Measurements from ENCODE around the gene SCYGR1.

SCYGR1 gene

DNA sequence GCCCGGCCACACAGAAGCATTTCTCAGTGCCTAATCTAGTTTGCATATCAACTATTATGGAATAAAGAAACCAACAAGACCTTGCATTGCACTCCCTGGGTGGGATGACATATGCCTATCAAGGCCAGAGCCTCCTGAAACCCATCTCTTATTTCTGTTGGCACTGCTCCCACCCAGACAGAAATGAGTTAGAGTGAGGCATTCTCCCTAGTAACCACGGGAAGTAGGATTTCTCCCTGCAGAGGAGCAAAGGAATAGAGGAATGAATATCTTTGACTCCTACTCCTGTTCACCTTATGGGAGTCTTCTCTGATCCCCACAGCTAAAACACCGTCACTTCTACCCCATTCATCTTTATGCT is 24.2 kb upstream of the SCYGR1 start:
- Histone ChIP-seq H3K9me3 (ENCODE audit: insufficient read depth, low read depth, low read length) (no peaks in the 10 kb centered on the region), H2BK12ac (ENCODE audit: low read length) (no peak overlapping the region), H3K9ac (ENCODE audit: low read length) (no peak overlapping the region), H3K18ac (ENCODE audit: low read length) (no peak overlapping the region), H3K4me2 (ENCODE audit: low read length) (no peak overlapping the region), H3K27me3 (ENCODE audit: insufficient read depth, low read length) (no peaks in the 10 kb centered on the region), H2AFZ (ENCODE audit: insufficient read depth, low read length, poor library complexity) (no peak overlapping the region), H3K79me1 (ENCODE audit: low read length) (no peaks in the 10 kb centered on the region), H3K23ac (ENCODE audit: low read length) (no peak overlapping the region), H2BK5ac (ENCODE audit: low read depth, low read length, poor library complexity) (no peak overlapping the region), H2BK120ac (ENCODE audit: insufficient read depth, low read length, poor library complexity) (no peak overlapping the region), H4K91ac (ENCODE audit: low read depth, low read length) (no peak overlapping the region), H4K8ac (ENCODE audit: low read depth, low read length) (no peak overlapping the region), H3K36me3 (ENCODE audit: control insufficient read depth in 1 of 2, insufficient read depth in 2 of 2, low read length in 2 of 2) (no peaks in the 10 kb centered on the region), H2AK5ac (ENCODE audit: low read length) (no peak overlapping the region), H4K12ac (ENCODE audit: low read depth, low read length) (no peak overlapping the region), H3K4ac (ENCODE audit: low read depth, low read length) (no peak overlapping the region), H3K79me2 (ENCODE audit: control insufficient read depth, insufficient read depth, low read length, poor library complexity) (no peaks in the 10 kb centered on the region), H3K4me3 (ENCODE audit: low read depth, low read length) (no peak overlapping the region), H3K4me1 (ENCODE audit: control insufficient read depth in 1 of 2, insufficient read depth in 2 of 2, low read length in 2 of 2) (peaks cover 6 to 8% of the 10 kb centered on the region in 2 experiments), H3K14ac (ENCODE audit: low read length) (no peak overlapping the region), H3K27ac (ENCODE audit: low read depth, low read length) (no peak overlapping the region)
- DNase-seq, result no peak
- WGBS (ENCODE audit: extremely low coverage, insufficient coverage, insufficient read length), result no CpG with 5 or more reads among the region's 3 CpGs

DNA sequence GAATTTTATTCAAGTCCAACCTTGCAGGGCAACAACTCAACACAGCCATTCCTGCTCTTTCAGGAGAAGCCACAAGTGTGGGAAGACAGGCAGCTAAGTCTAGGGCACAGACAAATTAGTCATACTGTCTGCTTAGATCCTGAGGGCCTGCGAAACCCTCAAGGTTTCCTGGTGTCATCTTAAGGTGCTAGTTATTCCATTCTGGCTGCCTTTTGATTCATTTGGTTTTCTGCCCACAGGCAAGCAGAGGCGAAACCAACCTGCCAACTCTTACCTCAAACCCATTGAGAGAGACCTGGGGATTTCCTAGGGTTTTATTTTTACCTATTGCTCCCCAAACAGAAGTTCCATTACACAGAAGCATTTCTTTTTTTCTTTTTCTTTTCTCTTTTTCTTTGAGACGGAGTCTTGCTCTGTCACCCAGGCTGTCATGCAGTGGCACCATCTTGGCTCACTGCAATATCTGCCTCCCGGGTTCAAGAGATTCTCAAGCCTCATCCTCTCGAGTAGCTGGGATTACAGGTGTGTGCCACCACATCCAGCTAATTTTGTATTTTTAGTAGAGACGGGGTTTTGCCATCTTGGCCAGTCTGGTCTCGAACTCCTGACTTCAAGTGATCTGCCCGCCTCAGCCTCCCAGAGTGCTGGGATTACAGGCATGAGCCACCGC is 23.7 kb upstream of the SCYGR1 start:
- H3K36me3 ChIP-seq (ENCODE audit: control insufficient read depth in 1 of 2, insufficient read depth in 2 of 2, low read length in 2 of 2), result no peaks in the 10 kb centered on the region
- no peak overlapping the region for H3K23ac ChIP-seq (ENCODE audit: low read length)
- no peaks in the 10 kb centered on the region for H3K79me2 ChIP-seq (ENCODE audit: control insufficient read depth, insufficient read depth, low read length, poor library complexity)
- no peak overlapping the region for H2BK12ac ChIP-seq (ENCODE audit: low read length)
- H2BK120ac ChIP-seq (ENCODE audit: insufficient read depth, low read length, poor library complexity), result no peak overlapping the region
- H3K9me3 ChIP-seq (ENCODE audit: insufficient read depth, low read depth, low read length), result no peaks in the 10 kb centered on the region
- H4K12ac ChIP-seq (ENCODE audit: low read depth, low read length), result no peak overlapping the region
- no peak overlapping the region for H4K8ac ChIP-seq (ENCODE audit: low read depth, low read length)
- no peak overlapping the region for H3K18ac ChIP-seq (ENCODE audit: low read length)
- H2BK5ac ChIP-seq (ENCODE audit: low read depth, low read length, poor library complexity), result no peak overlapping the region
- peaks cover 8% of the 10 kb centered on the region in 2 experiments for H3K4me1 ChIP-seq (ENCODE audit: control insufficient read depth in 1 of 2, insufficient read depth in 2 of 2, low read length in 2 of 2)
- H2AFZ ChIP-seq (ENCODE audit: insufficient read depth, low read length, poor library complexity), result no peak overlapping the region
- no peak overlapping the region for H3K4me2 ChIP-seq (ENCODE audit: low read length)
- H3K9ac ChIP-seq (ENCODE audit: low read length), result no peak overlapping the region
- no peak overlapping the region for H3K4ac ChIP-seq (ENCODE audit: low read depth, low read length)
- no peak overlapping the region for H4K91ac ChIP-seq (ENCODE audit: low read depth, low read length)
- whole genome bisulfite sequencing (ENCODE audit: extremely low coverage, insufficient coverage, insufficient read length), result no CpG with 5 or more reads among the region's 9 CpGs
- H3K14ac ChIP-seq (ENCODE audit: low read length), result no peak overlapping the region
- no peak overlapping the region for H3K27ac ChIP-seq (ENCODE audit: low read depth, low read length)
- no peak overlapping the region for H2AK5ac ChIP-seq (ENCODE audit: low read length)
- no peak for DNase-seq
- no peaks in the 10 kb centered on the region for H3K79me1 ChIP-seq (ENCODE audit: low read length)
- H3K27me3 ChIP-seq (ENCODE audit: insufficient read depth, low read length), result no peaks in the 10 kb centered on the region
- no peak overlapping the region for H3K4me3 ChIP-seq (ENCODE audit: low read depth, low read length)

DNA sequence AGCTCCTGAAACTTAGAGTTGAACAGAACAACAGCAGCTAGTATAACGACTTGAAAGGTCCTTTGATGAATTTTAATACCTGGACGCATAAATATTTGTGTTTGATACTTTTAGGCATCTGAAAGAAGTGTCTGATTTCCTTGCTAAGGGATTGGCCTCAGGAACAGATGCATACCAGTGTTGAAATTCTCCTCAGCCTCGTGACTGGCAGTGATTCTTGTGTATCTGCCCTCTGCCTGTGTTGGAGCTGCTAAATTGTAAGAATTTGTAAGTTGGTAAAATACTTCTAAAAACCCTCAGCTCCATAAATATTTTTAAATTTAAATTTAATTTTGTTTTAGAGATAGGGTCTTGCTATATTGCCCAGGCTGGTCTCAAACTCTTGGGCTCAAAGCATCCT is 22.4 kb upstream of the SCYGR1 start:
- no CpG with 5 or more reads among the region's 3 CpGs for WGBS (ENCODE audit: extremely low coverage, insufficient coverage, insufficient read length)

DNA sequence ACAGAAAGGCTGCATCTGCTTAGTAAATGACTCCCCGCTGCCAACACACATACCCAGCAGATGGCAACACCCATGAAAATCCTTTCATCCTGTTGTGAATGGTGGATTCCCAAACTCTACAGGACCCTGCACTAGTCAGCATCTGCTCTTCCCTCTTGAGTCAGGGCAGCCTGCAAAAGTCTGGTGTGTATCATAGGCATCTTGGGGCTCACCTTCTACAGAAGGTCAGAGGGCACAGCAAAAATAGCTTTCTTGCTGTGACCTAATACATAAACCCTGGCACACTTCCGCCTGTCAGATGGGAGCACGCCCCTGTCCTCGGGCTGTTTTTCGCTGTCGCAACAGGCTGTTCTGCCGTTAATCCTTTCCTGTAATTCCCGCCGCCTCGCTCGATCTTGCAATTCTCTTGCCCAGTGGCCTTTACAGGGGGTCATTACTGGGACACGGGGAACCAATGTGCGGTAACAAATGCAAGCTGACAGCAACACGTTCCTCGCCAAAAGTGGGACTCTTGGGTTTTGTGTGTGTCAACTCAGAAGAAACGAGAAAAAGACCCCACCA is 19.9 kb upstream of the SCYGR1 start:
- H3K23ac ChIP-seq (ENCODE audit: low read length), result no peak overlapping the region
- no peak overlapping the region for H4K8ac ChIP-seq (ENCODE audit: low read depth, low read length)
- H2BK12ac ChIP-seq (ENCODE audit: low read length), result no peak overlapping the region
- H3K18ac ChIP-seq (ENCODE audit: low read length), result no peak overlapping the region
- no peak overlapping the region for H3K4ac ChIP-seq (ENCODE audit: low read depth, low read length)
- no peak overlapping the region for H4K91ac ChIP-seq (ENCODE audit: low read depth, low read length)
- H3K79me1 ChIP-seq (ENCODE audit: low read length), result no peaks in the 10 kb centered on the region
- H3K9me3 ChIP-seq (ENCODE audit: insufficient read depth, low read depth, low read length), result no peaks in the 10 kb centered on the region
- no peak overlapping the region for H3K14ac ChIP-seq (ENCODE audit: low read length)
- H3K27me3 ChIP-seq (ENCODE audit: insufficient read depth, low read length), result no peaks in the 10 kb centered on the region
- H3K36me3 ChIP-seq (ENCODE audit: control insufficient read depth in 1 of 2, insufficient read depth in 2 of 2, low read length in 2 of 2), result no peaks in the 10 kb centered on the region
- no peak overlapping the region for H2AK5ac ChIP-seq (ENCODE audit: low read length)
- H3K4me3 ChIP-seq (ENCODE audit: low read depth, low read length), result no peak overlapping the region
- no peak overlapping the region for H3K9ac ChIP-seq (ENCODE audit: low read length)
- no peak overlapping the region for H3K4me2 ChIP-seq (ENCODE audit: low read length)
- H2AFZ ChIP-seq (ENCODE audit: insufficient read depth, low read length, poor library complexity), result no peak overlapping the region
- H3K79me2 ChIP-seq (ENCODE audit: control insufficient read depth, insufficient read depth, low read length, poor library complexity), result no peaks in the 10 kb centered on the region
- H4K12ac ChIP-seq (ENCODE audit: low read depth, low read length), result no peak overlapping the region
- H3K4me1 ChIP-seq (ENCODE audit: control insufficient read depth in 1 of 2, insufficient read depth in 2 of 2, low read length in 2 of 2), result peaks cover 8 to 13% of the 10 kb centered on the region in 2 experiments
- peak; percentile 85 to 87 for DNase-seq
- no CpG with 5 or more reads among the region's 16 CpGs for WGBS (ENCODE audit: extremely low coverage, insufficient coverage, insufficient read length)
- no peak overlapping the region for H2BK5ac ChIP-seq (ENCODE audit: low read depth, low read length, poor library complexity)
- H3K27ac ChIP-seq (ENCODE audit: low read depth, low read length), result no peak overlapping the region
- no peak overlapping the region for H2BK120ac ChIP-seq (ENCODE audit: insufficient read depth, low read length, poor library complexity)

More for the DNA sequence above, 22.4 kb upstream of the SCYGR1 start:
- Histone ChIP-seq H3K9ac (ENCODE audit: low read length) (no peak overlapping the region), H4K91ac (ENCODE audit: low read depth, low read length) (no peak overlapping the region), H3K36me3 (ENCODE audit: control insufficient read depth in 1 of 2, insufficient read depth in 2 of 2, low read length in 2 of 2) (no peaks in the 10 kb centered on the region), H2BK12ac (ENCODE audit: low read length) (no peak overlapping the region), H3K14ac (ENCODE audit: low read length) (no peak overlapping the region), H3K4me2 (ENCODE audit: low read length) (no peak overlapping the region), H3K4me3 (ENCODE audit: low read depth, low read length) (no peak overlapping the region), H3K18ac (ENCODE audit: low read length) (no peak overlapping the region), H3K4me1 (ENCODE audit: control insufficient read depth in 1 of 2, insufficient read depth in 2 of 2, low read length in 2 of 2) (peaks cover 8 to 11% of the 10 kb centered on the region in 2 experiments), H4K12ac (ENCODE audit: low read depth, low read length) (no peak overlapping the region), H2BK5ac (ENCODE audit: low read depth, low read length, poor library complexity) (no peak overlapping the region), H3K27me3 (ENCODE audit: insufficient read depth, low read length) (no peaks in the 10 kb centered on the region), H3K27ac (ENCODE audit: low read depth, low read length) (no peak overlapping the region), H2BK120ac (ENCODE audit: insufficient read depth, low read length, poor library complexity) (no peak overlapping the region), H3K4ac (ENCODE audit: low read depth, low read length) (no peak overlapping the region), H3K23ac (ENCODE audit: low read length) (no peak overlapping the region), H3K79me1 (ENCODE audit: low read length) (no peaks in the 10 kb centered on the region), H2AFZ (ENCODE audit: insufficient read depth, low read length, poor library complexity) (no peak overlapping the region), H3K9me3 (ENCODE audit: insufficient read depth, low read depth, low read length) (no peaks in the 10 kb centered on the region), H3K79me2 (ENCODE audit: control insufficient read depth, insufficient read depth, low read length, poor library complexity) (no peaks in the 10 kb centered on the region), H4K8ac (ENCODE audit: low read depth, low read length) (no peak overlapping the region), H2AK5ac (ENCODE audit: low read length) (no peak overlapping the region)
- no peak for DNase-seq

All from trophoblast cell (in vitro differentiated cells and primary cell).